Measurements from ENCODE around the gene RGL4. TPM values are rescaled to one million over a fixed set of nuclear protein-coding genes. Genes with fewer than 3 reads are reported as not detected.

RGL4 gene
- total RNA-seq, 2 donors from 2014 or later, result not detected

DNA sequence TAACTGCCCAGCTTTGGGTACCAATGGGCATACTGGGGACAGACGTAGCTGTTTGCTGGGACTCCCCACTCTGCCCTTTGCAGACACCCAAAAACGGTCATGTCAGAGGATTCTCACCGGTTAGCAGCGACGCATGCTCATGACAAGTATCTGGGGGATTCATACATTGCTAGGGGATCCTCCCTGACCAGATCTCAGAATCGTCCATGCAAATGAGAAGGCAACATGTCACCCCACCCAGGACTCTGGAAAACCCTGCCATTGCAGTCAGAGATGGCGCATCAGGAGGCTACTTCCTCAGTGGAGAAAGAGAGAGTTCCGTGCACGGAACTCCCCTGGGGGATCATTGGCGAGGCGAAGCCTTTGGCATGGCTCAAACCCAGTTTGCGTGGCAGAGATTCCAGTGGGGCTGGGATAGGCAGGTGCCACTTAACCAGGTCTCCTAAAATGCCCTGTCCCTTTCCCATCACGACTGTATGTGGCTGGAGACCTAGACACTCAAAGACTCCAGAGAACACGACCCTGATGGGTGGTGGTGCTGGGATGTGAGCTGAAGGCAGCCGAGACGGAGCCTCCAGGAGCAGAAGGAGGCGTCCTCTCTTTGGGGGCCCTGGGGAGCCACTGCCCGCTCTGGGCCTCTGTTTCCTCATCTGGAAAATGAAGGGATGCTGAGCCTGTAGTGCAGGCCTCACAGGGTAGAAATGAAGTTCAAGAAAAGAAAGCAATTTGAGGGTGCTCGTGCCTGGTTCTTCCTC is 4.9 kb downstream of the RGL4 start:
- Histone ChIP-seq H3K9me3 (no peaks in the 10 kb centered on the region), H3K27ac (no peak overlapping the region), H3K4me1 (no peaks in the 10 kb centered on the region), H3K36me3 (peaks cover 20% of the 10 kb centered on the region), H3K27me3 (no peaks in the 10 kb centered on the region), H3K4me3 (no peak overlapping the region)
- DNase-seq (ENCODE audit: low spot score), result no peak
- TF ChIP-seq, protein P1, sequence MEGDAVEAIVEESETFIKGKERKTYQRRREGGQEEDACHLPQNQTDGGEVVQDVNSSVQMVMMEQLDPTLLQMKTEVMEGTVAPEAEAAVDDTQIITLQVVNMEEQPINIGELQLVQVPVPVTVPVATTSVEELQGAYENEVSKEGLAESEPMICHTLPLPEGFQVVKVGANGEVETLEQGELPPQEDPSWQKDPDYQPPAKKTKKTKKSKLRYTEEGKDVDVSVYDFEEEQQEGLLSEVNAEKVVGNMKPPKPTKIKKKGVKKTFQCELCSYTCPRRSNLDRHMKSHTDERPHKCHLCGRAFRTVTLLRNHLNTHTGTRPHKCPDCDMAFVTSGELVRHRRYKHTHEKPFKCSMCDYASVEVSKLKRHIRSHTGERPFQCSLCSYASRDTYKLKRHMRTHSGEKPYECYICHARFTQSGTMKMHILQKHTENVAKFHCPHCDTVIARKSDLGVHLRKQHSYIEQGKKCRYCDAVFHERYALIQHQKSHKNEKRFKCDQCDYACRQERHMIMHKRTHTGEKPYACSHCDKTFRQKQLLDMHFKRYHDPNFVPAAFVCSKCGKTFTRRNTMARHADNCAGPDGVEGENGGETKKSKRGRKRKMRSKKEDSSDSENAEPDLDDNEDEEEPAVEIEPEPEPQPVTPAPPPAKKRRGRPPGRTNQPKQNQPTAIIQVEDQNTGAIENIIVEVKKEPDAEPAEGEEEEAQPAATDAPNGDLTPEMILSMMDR (IDR thresholded peaks at IDR 0.05), result no peak

DNA sequence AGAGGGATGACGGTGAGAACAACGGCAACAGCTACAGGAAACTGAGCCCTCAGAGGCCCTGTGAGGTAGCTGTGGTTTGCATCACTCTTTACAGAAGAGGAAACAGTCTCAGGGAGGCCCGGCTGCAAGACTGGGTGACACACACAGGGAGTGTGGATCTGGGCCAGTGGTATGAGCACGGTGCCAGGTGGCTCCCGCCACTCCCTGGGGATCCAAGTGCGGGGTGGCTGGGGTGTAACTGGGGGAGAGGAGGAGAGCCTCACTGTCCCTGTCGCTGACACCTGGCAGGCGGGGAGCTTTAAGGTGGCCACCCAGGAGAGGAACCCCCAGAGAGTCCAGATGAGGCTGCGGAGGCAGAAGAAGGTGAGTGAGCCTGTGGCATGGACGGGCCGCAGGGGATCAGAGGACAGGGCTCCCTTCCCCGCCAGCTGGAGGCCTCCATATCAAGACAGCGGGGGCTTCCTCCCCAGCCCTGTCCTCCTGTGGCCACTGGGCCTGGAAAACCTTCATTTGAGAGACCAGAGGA is 5.6 kb downstream of the RGL4 start:
- no peak overlapping the region for H3K4me3 ChIP-seq
- peaks cover 21% of the 10 kb centered on the region for H3K36me3 ChIP-seq
- no peaks in the 10 kb centered on the region for H3K9me3 ChIP-seq
- no peaks in the 10 kb centered on the region for H3K4me1 ChIP-seq
- no peaks in the 10 kb centered on the region for H3K27me3 ChIP-seq
- TF ChIP-seq, protein P1 (IDR thresholded peaks at IDR 0.05), result no peak
- no peak overlapping the region for H3K27ac ChIP-seq
- no peak for DNase-seq (ENCODE audit: low spot score)

DNA sequence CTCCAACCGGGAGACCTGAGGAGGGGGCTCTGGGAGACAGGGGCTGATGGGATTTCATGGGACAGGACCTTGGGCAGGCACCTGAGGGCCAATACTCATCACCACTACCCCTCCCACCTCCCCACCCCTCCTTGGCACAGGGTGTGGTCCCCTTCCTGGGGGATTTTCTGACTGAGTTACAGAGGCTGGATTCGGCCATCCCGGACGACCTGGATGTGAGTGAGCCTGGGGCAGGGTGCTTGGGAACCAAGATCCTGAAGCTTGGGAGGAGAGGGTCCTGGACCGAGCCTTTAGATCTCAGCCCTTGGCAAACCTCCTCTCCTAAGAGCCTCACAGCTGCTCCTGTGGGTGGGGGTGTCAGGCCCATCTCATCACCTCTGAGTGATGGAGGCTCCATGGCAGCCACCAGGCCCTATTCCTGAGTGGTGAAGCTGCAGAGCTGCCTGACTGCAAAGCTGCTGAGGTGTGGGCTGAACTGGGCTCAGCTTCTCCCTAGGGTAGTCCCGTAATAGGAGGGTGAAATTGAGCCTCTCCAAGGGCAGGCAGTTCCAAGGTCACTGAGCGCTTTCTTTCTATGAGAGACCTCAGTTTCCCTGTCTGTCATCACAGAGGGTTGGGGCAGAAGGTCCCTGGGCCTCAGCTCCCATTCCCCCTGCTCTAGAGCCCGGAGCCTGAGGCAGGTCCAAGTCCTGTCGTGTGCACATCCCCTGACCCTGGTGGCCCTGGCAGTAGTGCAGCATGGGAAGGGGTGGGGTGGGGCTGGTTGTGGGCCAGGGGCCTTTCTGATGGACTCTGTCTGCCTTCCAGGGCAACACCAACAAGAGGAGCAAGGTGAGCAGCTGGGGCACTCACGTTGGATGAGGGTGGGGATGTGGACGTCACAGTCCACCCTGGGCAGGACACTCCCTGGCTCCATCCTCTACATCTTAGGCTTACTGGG is 6.5 kb downstream of the RGL4 start:
- DNase-seq (ENCODE audit: low spot score), result no peak
- H3K4me1 ChIP-seq, result no peaks in the 10 kb centered on the region
- TF ChIP-seq, protein P1 (IDR thresholded peaks at IDR 0.05), result no peak
- H3K27ac ChIP-seq, result no peak overlapping the region
- no peaks in the 10 kb centered on the region for H3K9me3 ChIP-seq
- H3K4me3 ChIP-seq, result no peak overlapping the region
- peaks cover 27% of the 10 kb centered on the region for H3K36me3 ChIP-seq
- H3K27me3 ChIP-seq, result no peaks in the 10 kb centered on the region

- TF ChIP-seq, protein P1 (IDR thresholded peaks at IDR 0.05), result no peak
- Histone ChIP-seq H3K9me3 (no peaks in the 10 kb centered on the region), H3K27me3 (no peaks in the 10 kb centered on the region), H3K4me3 (no peak overlapping the region), H3K36me3 (peaks cover 25% of the 10 kb centered on the region), H3K27ac (no peak overlapping the region), H3K4me1 (no peaks in the 10 kb centered on the region)
- DNase-seq (ENCODE audit: low spot score), result no peak
Measured at GRCh38 chr22:23698094-23698493, 7.3 kb downstream of the RGL4 start.

DNA sequence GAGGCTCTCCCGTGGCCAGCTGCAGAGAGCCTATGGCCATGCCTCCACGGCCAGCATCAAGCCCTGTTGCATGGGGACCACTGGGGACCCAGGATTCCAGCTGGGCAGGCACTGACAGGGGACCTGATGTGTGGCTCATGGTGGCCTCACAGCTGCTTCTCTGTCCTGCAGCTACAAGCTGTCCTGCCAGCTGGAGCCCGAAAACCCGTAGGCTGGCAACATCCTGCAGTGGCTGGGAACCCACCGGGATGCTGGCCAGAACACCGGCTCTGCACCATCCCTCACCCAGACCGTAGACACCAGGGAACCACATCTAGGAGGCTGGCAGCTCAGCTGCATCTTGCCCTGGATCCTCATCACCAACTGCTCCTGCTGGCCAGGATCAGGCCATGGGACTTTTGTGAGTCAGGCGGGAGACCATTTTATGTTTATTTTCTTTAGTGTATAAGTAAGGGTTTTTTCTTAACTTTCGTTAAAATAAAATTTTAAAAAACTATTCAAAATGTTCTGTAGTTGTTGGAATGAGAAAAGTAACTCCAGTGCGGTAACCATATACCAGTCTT is 7.9 kb downstream of the RGL4 start:
- H3K36me3 ChIP-seq, result peaks cover 23% of the 10 kb centered on the region

More for the DNA sequence above, 7.9 kb downstream of the RGL4 start:
- no peaks in the 10 kb centered on the region for H3K4me1 ChIP-seq
- H3K27ac ChIP-seq, result no peak overlapping the region
- DNase-seq (ENCODE audit: low spot score), result no peak
- H3K4me3 ChIP-seq, result no peak overlapping the region
- TF ChIP-seq, protein P1 (IDR thresholded peaks at IDR 0.05), result no peak
- H3K9me3 ChIP-seq, result no peaks in the 10 kb centered on the region
- H3K27me3 ChIP-seq, result no peaks in the 10 kb centered on the region
